Measurements from ENCODE around the gene TEX53. TPM values are rescaled to one million over a fixed set of nuclear protein-coding genes. Genes with fewer than 3 reads are reported as not detected.

TEX53 gene
- total RNA-seq, 2 donors from 2014 or later: not detected

- Histone ChIP-seq H3K9me3 (peaks cover 0 to 7% of the 10 kb centered on the region in 2 donors), H3K27me3 (no peaks in the 10 kb centered on the region), H3K36me3 (no peaks in the 10 kb centered on the region), H3K4me3 (no peak overlapping the region), H3K27ac (no peak overlapping the region), H3K4me1 (no peaks in the 10 kb centered on the region)
- DNase-seq (ENCODE audit: low spot score): no peak
- TF ChIP-seq CTCF (IDR thresholded peaks at IDR 0.05): no peak
These were observed 13.7 kb downstream of the TEX53 start for GRCh38 chr9:114643896-114644295.

GRCh38 chr9:114643001-114643400, 14.6 kb downstream of the TEX53 start:
- Histone ChIP-seq H3K27me3 (no peaks in the 10 kb centered on the region), H3K27ac (no peak overlapping the region), H3K4me3 (no peak overlapping the region), H3K9me3 (peaks cover 0 to 7% of the 10 kb centered on the region in 2 donors), H3K4me1 (no peaks in the 10 kb centered on the region), H3K36me3 (no peaks in the 10 kb centered on the region)
- DNase-seq (ENCODE audit: low spot score): no peak
- no peak for TF ChIP-seq CTCF (IDR thresholded peaks at IDR 0.05)

- H3K27me3 ChIP-seq: no peaks in the 10 kb centered on the region
- H3K36me3 ChIP-seq: no peaks in the 10 kb centered on the region
- no peak for TF ChIP-seq CTCF (IDR thresholded peaks at IDR 0.05)
- H3K4me3 ChIP-seq: no peak overlapping the region
- DNase-seq (ENCODE audit: low spot score): no peak
- H3K9me3 ChIP-seq: no peaks in the 10 kb centered on the region
- H3K27ac ChIP-seq: no peak overlapping the region
- no peaks in the 10 kb centered on the region for H3K4me1 ChIP-seq
These were observed 15.6 kb downstream of the TEX53 start for GRCh38 chr9:114641967-114642366.

- DNase-seq (ENCODE audit: low spot score): no peak
- Histone ChIP-seq H3K36me3 (peaks cover 5% of the 10 kb centered on the region), H3K4me3 (no peak overlapping the region), H3K27ac (no peak overlapping the region), H3K9me3 (no peaks in the 10 kb centered on the region), H3K4me1 (no peaks in the 10 kb centered on the region), H3K27me3 (no peaks in the 10 kb centered on the region)
- no peak for TF ChIP-seq CTCF (IDR thresholded peaks at IDR 0.05)
These were observed 19.2 kb downstream of the TEX53 start for GRCh38 chr9:114638404-114638803.

GRCh38 chr9:114634387-114634786, 23.2 kb downstream of the TEX53 start:
- Histone ChIP-seq H3K27me3 (no peaks in the 10 kb centered on the region), H3K27ac (no peak overlapping the region), H3K9me3 (no peaks in the 10 kb centered on the region), H3K4me1 (no peaks in the 10 kb centered on the region), H3K4me3 (no peak overlapping the region), H3K36me3 (peaks cover 19% of the 10 kb centered on the region)
- DNase-seq (ENCODE audit: low spot score): no peak
- no peak for TF ChIP-seq CTCF (IDR thresholded peaks at IDR 0.05)

- Histone ChIP-seq H3K9me3 (no peaks in the 10 kb centered on the region), H3K36me3 (peaks cover 27% of the 10 kb centered on the region), H3K27me3 (no peaks in the 10 kb centered on the region), H3K4me3 (no peak overlapping the region), H3K4me1 (no peaks in the 10 kb centered on the region), H3K27ac (no peak overlapping the region)
- TF ChIP-seq CTCF (IDR thresholded peaks at IDR 0.05): no peak
- no peak for DNase-seq (ENCODE audit: low spot score)
These were observed 24.0 kb downstream of the TEX53 start for GRCh38 chr9:114633438-114634089.

Measured in right atrium auricular region (tissue), 2 donors.